ENCODE results near the gene CDK5RAP2. TPM values are rescaled to one million over a fixed set of nuclear protein-coding genes. Genes with fewer than 3 reads are reported as not detected.

Gene CDK5RAP2
- total RNA-seq, 6 experiments from 2014 or later = 28.4 to 40.8 (median 36.8) TPM

- no peak for DNase-seq
- Mint-ChIP-seq H3K9me3 (no peaks in the 10 kb centered on the region), H3K27me3 (ENCODE audit: insufficient read depth) (no peaks in the 10 kb centered on the region; the same call in 1 of the 2 replicates), H3K27ac (no peak overlapping the region), H3K4me1 (ENCODE audit: low read depth) (no peaks in the 10 kb centered on the region), H3K36me3 (ENCODE audit: low read depth) (peaks cover 17% of the 10 kb centered on the region), H3K4me3 (no peak overlapping the region)
- no peak for TF ChIP-seq CTCF (IDR thresholded peaks at IDR 0.05)
These were observed 12.9 kb downstream of the CDK5RAP2 start for GRCh38 chr9:120567081-120567480.

DNA sequence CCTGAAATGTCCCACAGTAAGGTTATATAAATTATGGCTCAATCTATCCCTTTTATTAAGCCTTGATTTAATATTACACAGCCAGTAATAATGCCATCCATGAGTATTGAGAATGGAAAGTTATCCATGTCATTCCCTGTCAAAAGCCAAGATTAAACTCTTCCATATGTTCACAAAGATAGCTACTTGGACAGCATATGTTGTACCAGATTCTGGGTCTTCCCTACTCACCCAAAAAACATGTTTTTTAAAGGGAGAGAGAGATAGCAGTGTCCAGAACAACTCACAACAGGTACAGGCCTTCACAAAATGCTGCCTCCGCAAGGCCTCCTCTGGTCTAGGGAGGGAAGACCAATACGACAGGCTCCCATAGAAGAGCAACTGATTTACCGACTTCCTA is 15.4 kb downstream of the CDK5RAP2 start:
- Mint-ChIP-seq H3K27ac (no peak overlapping the region), H3K4me1 (ENCODE audit: low read depth) (no peaks in the 10 kb centered on the region), H3K36me3 (ENCODE audit: low read depth) (peaks cover 12% of the 10 kb centered on the region; the same call in 1 of the 2 replicates), H3K27me3 (ENCODE audit: insufficient read depth) (no peaks in the 10 kb centered on the region; the same call in 1 of the 2 replicates), H3K4me3 (no peak overlapping the region), H3K9me3 (no peaks in the 10 kb centered on the region)
- no peak for DNase-seq
- TF ChIP-seq CTCF (IDR thresholded peaks at IDR 0.05) = no peak

GRCh38 chr9:120562861-120563443 is 17.0 kb downstream of the CDK5RAP2 start:
- Mint-ChIP-seq H3K27me3 (ENCODE audit: insufficient read depth) (no peaks in the 10 kb centered on the region; the same call in 1 of the 2 replicates), H3K36me3 (ENCODE audit: low read depth) (peaks cover 12% of the 10 kb centered on the region), H3K4me3 (no peak overlapping the region), H3K4me1 (ENCODE audit: low read depth) (no peaks in the 10 kb centered on the region), H3K9me3 (no peaks in the 10 kb centered on the region), H3K27ac (no peak overlapping the region)
- no peak for DNase-seq
- no peak for TF ChIP-seq CTCF (IDR thresholded peaks at IDR 0.05)

- Mint-ChIP-seq H3K27ac (no peak overlapping the region), H3K27me3 (ENCODE audit: insufficient read depth) (no peaks in the 10 kb centered on the region; the same call in 1 of the 2 replicates), H3K9me3 (no peaks in the 10 kb centered on the region), H3K4me1 (ENCODE audit: low read depth) (no peaks in the 10 kb centered on the region), H3K4me3 (no peak overlapping the region), H3K36me3 (ENCODE audit: low read depth) (peaks cover 5% of the 10 kb centered on the region; the same call in 1 of the 2 replicates)
- no peak for DNase-seq
- TF ChIP-seq CTCF (IDR thresholded peaks at IDR 0.05) = no peak
These were observed 18.3 kb downstream of the CDK5RAP2 start for GRCh38 chr9:120561709-120562108.

- Mint-ChIP-seq H3K4me1 (ENCODE audit: low read depth) (no peaks in the 10 kb centered on the region), H3K9me3 (no peaks in the 10 kb centered on the region), H3K4me3 (no peak overlapping the region), H3K36me3 (ENCODE audit: low read depth) (peaks cover 15% of the 10 kb centered on the region; the same call in 1 of the 2 replicates), H3K27ac (no peak overlapping the region), H3K27me3 (ENCODE audit: insufficient read depth) (no peaks in the 10 kb centered on the region; the same call in 1 of the 2 replicates)
- no peak for DNase-seq
- TF ChIP-seq CTCF (IDR thresholded peaks at IDR 0.05) = no peak
These were observed 20.4 kb downstream of the CDK5RAP2 start for GRCh38 chr9:120559546-120559945.

All from HFFc6 (cell line).